Testis (tissue), 2 donors: ENCODE data around the gene TEAD2.

Experiments used
- CTCF ChIP-seq, 3 experiments: fragments of 450-650 bp in 2 of 3; fragments of 200-600 bp in 1 of 3; sonication (generic) in 1 of 3; IDR thresholded peaks; one replicate each; pipeline ENCODE4 v1.5.1; 2016 to 2019; ENCODE audit warnings: antibody characterized with exemption in 3 of 3, mild to moderate bottlenecking in 2 of 3, moderate library complexity in 1 of 3
- POLR2A ChIP-seq: fragments of 450-650 bp; IDR thresholded peaks from one replicate; pipeline ENCODE4 v1.6.1; 2017; ENCODE audit warnings: antibody characterized with exemption, mild to moderate bottlenecking, moderate library complexity

DNA sequence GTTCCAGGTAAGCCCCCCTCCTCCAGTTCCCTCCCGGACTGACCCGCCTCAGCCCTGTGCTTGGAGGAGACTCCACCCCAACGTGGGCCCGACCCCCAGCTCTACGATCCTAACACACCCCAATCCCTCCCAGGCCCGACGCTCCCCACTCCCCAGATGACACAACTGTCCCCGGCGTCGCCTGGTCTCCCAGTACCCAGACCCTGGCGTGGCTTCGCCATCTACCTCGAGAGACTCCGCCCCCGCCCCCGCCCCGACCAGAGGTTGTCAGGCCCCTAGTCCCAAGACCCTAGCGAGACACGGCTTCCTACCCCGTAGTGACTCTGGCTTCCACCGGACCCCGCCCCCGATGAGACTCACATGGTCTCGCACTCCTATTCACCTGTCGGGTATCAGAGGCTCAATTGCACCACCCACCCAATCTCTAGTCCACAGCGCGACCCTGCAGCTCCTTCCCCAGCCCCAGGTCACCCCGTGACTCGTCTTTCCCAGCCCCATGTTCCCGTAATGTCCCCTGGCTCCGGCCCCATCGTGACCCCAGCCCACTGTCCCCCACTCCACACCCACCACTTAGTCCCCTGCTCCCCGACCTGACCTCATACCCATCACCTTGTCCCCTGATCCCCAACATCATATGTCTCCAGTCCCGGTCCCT is 24.1 kb downstream of the TEAD2 start:
- no peak for TF ChIP-seq CTCF (IDR thresholded peaks at IDR 0.05)
- no peak for TF ChIP-seq POLR2A
